DOHH2 (cell line): ENCODE results near the gene NSMCE1.

Experiments used
- CTCF ChIP-seq: fragments of 200-600 bp; sonication (generic); IDR thresholded peaks from one replicate; pipeline ENCODE4 v1.5.1; 2014; ENCODE audit warnings: antibody characterized with exemption, mild to moderate bottlenecking, low read depth, low read length; ENCODE audit not compliant: poor library complexity, severe bottlenecking
- EZH2phosphoT487 ChIP-seq: fragments of 200-600 bp; sonication (generic); IDR thresholded peaks from 2 replicates; pipeline ENCODE4 v1.6.1; 2017; ENCODE audit warnings: borderline replicate concordance, mild to moderate bottlenecking, antibody characterized with exemption, low read length, moderate library complexity, mixed read lengths

DNA sequence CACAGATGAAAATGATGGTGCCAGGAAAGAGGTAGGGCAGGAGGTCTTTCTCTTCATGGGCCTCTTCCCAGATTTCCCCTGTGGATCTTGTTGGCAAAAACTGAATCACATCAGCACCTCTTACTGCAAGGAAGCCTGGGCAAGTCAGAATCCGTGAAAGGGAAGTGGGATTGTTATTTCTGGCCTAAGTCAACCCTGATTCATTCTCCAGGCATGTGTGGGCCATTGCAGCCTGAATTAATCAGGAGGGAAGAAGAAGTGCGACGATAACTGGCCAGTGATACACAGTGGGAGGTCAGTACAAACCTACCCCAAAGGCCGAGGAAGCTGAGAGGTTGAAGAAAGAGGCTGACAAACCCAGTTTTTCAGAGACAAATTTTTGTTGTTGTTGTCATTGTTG lies 17.9 kb upstream of the NSMCE1 start:
- TF ChIP-seq CTCF (no peak), EZH2phosphoT487 (no peak)
